A549 (cell line): ENCODE data around the gene HGS.

Experiments used
- NPAS2 ChIP-seq: fragments of 250-450 bp; sonication (Bioruptor Pico); IDR thresholded peaks from 2 replicates; pipeline ENCODE4 v1.8.0; 2022; ENCODE audit warnings: mild to moderate bottlenecking, moderate library complexity, borderline replicate concordance
- POLR2A ChIP-seq: IDR thresholded peaks from 2 replicates; pipeline ENCODE4 v1.6.1; 2012; ENCODE audit warnings: mild to moderate bottlenecking, low read length
- RAD21 ChIP-seq, 2 experiments: fragments of >200 bp in 1 of 2; sonication (Bioruptor Twin) in 1 of 2; formaldehyde crosslinking in 1 of 2; IDR thresholded peaks in 1 of 2; conservative IDR thresholded peaks in 1 of 2; 2 replicates in 1 of 2; 3 replicates in 1 of 2; pipeline ENCODE4 v1.6.1; 2012 to 2018; ENCODE audit warnings: inconsistent platforms in 1 of 2
- TF ChIP-seq, protein P1 (sequence below): fragments of >200 bp; sonication (Bioruptor Twin); formaldehyde crosslinking; IDR thresholded peaks from 3 replicates; pipeline ENCODE4 v1.5.1; 2016

- TF ChIP-seq, protein P1, sequence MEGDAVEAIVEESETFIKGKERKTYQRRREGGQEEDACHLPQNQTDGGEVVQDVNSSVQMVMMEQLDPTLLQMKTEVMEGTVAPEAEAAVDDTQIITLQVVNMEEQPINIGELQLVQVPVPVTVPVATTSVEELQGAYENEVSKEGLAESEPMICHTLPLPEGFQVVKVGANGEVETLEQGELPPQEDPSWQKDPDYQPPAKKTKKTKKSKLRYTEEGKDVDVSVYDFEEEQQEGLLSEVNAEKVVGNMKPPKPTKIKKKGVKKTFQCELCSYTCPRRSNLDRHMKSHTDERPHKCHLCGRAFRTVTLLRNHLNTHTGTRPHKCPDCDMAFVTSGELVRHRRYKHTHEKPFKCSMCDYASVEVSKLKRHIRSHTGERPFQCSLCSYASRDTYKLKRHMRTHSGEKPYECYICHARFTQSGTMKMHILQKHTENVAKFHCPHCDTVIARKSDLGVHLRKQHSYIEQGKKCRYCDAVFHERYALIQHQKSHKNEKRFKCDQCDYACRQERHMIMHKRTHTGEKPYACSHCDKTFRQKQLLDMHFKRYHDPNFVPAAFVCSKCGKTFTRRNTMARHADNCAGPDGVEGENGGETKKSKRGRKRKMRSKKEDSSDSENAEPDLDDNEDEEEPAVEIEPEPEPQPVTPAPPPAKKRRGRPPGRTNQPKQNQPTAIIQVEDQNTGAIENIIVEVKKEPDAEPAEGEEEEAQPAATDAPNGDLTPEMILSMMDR, result no peak
- TF ChIP-seq POLR2A (no peak), RAD21 (conservative IDR thresholded peaks at IDR 0.05 in 1 of 2, IDR thresholded peaks at IDR 0.05 in 1 of 2) (no peak), NPAS2 (CRISPR knock-in tag) (no peak)
Measured at GRCh38 chr17:81685108-81685507, 1.3 kb downstream of the HGS start.
